K562 (cell line): Measurements from ENCODE around the gene AGAP1.

ENCODE experiments used
- NR2C1 ChIP-seq, 2 experiments: fragments of 450-650 bp; IDR thresholded peaks; 2 replicates each; pipeline ENCODE4 v1.6.1; 2017; ENCODE audit warnings: mild to moderate bottlenecking in 2 of 2, antibody characterized with exemption in 1 of 2, inconsistent platforms in 1 of 2, missing compliant biosample characterization in 1 of 2, missing genetic modification characterization in 1 of 2
- TAF1 ChIP-seq: IDR thresholded peaks from 2 replicates; pipeline ENCODE4 v1.6.1; 2011; ENCODE audit warnings: mild to moderate bottlenecking, low read length, moderate library complexity; ENCODE audit not compliant: insufficient read depth, control insufficient read depth, severe bottlenecking; ENCODE audit errors: extremely low read depth

DNA sequence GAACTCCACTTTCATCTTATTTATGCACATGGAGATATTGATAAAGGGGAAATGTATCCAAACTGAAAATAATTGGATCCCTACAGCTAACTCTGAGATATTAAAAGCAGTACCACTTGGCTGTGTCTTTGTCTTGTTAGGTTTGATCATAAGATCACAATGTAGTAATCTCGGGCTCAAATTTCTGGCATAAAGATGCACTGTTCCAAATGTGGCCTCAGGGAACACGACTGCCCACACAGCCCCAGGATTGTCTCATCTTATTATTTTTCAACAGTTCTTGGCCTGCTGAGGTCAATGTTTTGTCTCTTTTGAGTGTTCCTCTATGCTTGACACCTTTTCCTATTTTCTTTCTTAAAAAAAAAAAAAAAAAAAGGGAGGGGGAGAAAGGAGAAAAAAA is 560.3 kb downstream of the AGAP1 start:
- TF ChIP-seq TAF1 (no peak), NR2C1 (IDR thresholded peaks at IDR 0.05) (no peak), NR2C1 (tag; IDR thresholded peaks at IDR 0.05) (no peak)
